A673 (cell line): ENCODE data around the gene SYNE2.

Source experiments
- EZH2 ChIP-seq: fragments of 200-600 bp; sonication (generic); IDR thresholded peaks from 2 replicates; pipeline ENCODE4 v1.6.1; 2017; ENCODE audit warnings: borderline replicate concordance, low read depth, mild to moderate bottlenecking, mixed read lengths, antibody characterized with exemption, low read length; ENCODE audit not compliant: poor library complexity, severe bottlenecking
- TF ChIP-seq, protein P1 (sequence below): fragments of 300-800, 200-600 bp; sonication (generic); conservative IDR thresholded peaks from 2 replicates; pipeline ENCODE4 v1.5.1; 2017; ENCODE audit warnings: low read depth, mild to moderate bottlenecking, antibody characterized with exemption, low read length, moderate library complexity, mixed read lengths

DNA sequence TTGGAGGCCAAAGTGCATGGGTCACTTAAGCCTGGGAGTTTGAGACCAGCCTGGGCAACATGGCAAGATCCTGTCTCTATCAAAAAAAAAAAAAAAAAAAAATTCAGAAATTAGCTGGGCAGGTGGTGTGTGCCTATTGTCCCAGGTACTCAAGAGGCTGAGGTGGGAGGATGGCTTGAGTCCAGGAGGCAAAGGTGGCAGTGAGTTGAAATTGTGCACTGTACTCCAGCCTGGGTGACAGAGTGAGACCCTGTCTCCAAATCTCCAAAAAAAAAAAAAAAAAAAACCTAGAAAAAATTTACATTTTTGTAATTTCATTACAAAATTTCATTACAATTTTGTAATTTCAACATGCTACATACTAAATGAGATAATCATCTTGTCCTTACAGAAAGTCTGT lies 42.7 kb downstream of the SYNE2 start:
- TF ChIP-seq, protein P1, sequence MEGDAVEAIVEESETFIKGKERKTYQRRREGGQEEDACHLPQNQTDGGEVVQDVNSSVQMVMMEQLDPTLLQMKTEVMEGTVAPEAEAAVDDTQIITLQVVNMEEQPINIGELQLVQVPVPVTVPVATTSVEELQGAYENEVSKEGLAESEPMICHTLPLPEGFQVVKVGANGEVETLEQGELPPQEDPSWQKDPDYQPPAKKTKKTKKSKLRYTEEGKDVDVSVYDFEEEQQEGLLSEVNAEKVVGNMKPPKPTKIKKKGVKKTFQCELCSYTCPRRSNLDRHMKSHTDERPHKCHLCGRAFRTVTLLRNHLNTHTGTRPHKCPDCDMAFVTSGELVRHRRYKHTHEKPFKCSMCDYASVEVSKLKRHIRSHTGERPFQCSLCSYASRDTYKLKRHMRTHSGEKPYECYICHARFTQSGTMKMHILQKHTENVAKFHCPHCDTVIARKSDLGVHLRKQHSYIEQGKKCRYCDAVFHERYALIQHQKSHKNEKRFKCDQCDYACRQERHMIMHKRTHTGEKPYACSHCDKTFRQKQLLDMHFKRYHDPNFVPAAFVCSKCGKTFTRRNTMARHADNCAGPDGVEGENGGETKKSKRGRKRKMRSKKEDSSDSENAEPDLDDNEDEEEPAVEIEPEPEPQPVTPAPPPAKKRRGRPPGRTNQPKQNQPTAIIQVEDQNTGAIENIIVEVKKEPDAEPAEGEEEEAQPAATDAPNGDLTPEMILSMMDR: no peak
- TF ChIP-seq EZH2: no peak
